Lung (tissue), 12 donors: ENCODE results near the gene OSTF1. TPM values are rescaled to one million over a fixed set of nuclear protein-coding genes. Genes with fewer than 3 reads are reported as not detected.

ENCODE experiments used
- ATAC-seq: fragments of 200-7000 bp; cut with Tn5 transposase; one replicate; pipeline ENCODE4 v1.9.1; 2020; ENCODE audit warnings: moderate number of reproducible peaks; ENCODE audit not compliant: insufficient read depth, low FRiP score
- DNase-seq, 3 donors: peaks; one replicate each; pipeline ENCODE4 v3.0.0-alpha.2; 2013 to 2017
- H3K27ac ChIP-seq, 2 donors: one replicate each; pipeline ENCODE4 v1.5.1; 2013; ENCODE audit warnings: mild to moderate bottlenecking in 2 of 2, moderate library complexity in 2 of 2, control low read depth in 1 of 2, inconsistent platforms in 1 of 2, low read depth in 1 of 2, low read length in 1 of 2
- H3K27me3 ChIP-seq, 3 donors: one replicate each; pipeline ENCODE4 v1.5.1; 2013; ENCODE audit warnings: low read length in 2 of 3; ENCODE audit not compliant: control insufficient read depth in 3 of 3, insufficient read depth in 3 of 3
- H3K36me3 ChIP-seq, 4 donors: one replicate each; pipeline ENCODE4 v1.5.1; 2013; ENCODE audit warnings: low read length in 4 of 4, mild to moderate bottlenecking in 1 of 4, moderate library complexity in 1 of 4; ENCODE audit not compliant: control insufficient read depth in 4 of 4, insufficient read depth in 4 of 4
- H3K4me1 ChIP-seq, 5 donors: one replicate each; pipeline ENCODE4 v1.5.1; 2013; ENCODE audit warnings: low read length in 5 of 5, mild to moderate bottlenecking in 2 of 5, moderate library complexity in 1 of 5; ENCODE audit not compliant: control insufficient read depth in 5 of 5, insufficient read depth in 5 of 5
- H3K4me3 ChIP-seq: one replicate; pipeline ENCODE4 v1.5.1; 2013; ENCODE audit warnings: mild to moderate bottlenecking, control low read depth, moderate library complexity
- H3K9ac ChIP-seq, 2 donors: one replicate each; pipeline ENCODE4 v1.5.1; 2013; ENCODE audit warnings: low read length in 2 of 2, control low read depth in 1 of 2; ENCODE audit not compliant: insufficient read depth in 1 of 2
- H3K9me3 ChIP-seq, 4 donors: one replicate each; pipeline ENCODE4 v1.5.1; 2013; ENCODE audit warnings: low read length in 3 of 4, mild to moderate bottlenecking in 1 of 4, moderate library complexity in 1 of 4; ENCODE audit not compliant: control insufficient read depth in 4 of 4, insufficient read depth in 3 of 4
- CTCF ChIP-seq: IDR thresholded peaks from 2 replicates; pipeline ENCODE4 v1.5.1; 2012; ENCODE audit warnings: mild to moderate bottlenecking; ENCODE audit errors: control extremely low read depth, extremely low read depth
- WGBS, 2 donors: extraction: QIAGEN DNeasy Blood & Tissue Kit; methylation state at CpG; one replicate each; pipeline ENCODE4 v1.1.7; 2013; 5-methylcytosine and 5-hydroxymethylcytosine counted together
- polyA plus RNA-seq, 2 donors: library from polyadenylated mRNA; stranded (reverse); fragments of 200-250 nt; gene quantifications; one replicate each; pipeline ENCODE4 v1.2.1, GENCODE V29; 2013
- total RNA-seq, 2 donors: library from RNA; depleted of rRNA in 1 of 2; stranded (reverse); fragments of >200 nt in 1 of 2; gene quantifications; one replicate each; pipeline ENCODE4 v1.2.1, GENCODE V29; 2014 to 2021
- donor health status: control.
- donor health status: control.
- donor health status: Bipolar disorder and iron deficiency.
- donor health status: healthy.
- donor health status: DM: yes; HTN: yes; CAD: no.

OSTF1 gene
- total and polyA plus RNA-seq, 4 donors: 50.9 to 91.0 (median 72.0) TPM

DNA sequence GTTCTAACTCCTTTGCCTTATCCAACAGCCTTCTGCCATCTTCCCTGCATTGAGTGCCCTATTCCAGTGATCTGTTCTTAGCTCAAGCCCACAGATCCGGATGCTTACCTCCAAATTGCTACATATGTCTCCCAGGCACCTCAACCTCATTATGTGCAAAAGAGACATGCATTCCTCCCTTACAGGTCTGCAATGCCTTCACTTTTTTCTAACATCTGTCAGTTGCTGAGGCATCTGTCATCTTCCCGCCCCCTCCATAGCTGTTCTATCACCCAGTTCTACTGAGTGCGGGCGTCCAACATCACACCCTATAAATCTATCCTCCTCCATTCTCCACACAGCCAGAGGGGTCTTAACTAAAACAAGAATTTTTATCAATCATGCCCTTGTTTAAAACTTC lies 20.4 kb upstream of the OSTF1 start:
- Histone ChIP-seq H3K4me3 (no peak overlapping the region), H3K27ac (no peak overlapping the region), H3K9ac (no peak overlapping the region), H3K9me3 (no peaks in the 10 kb centered on the region), H3K27me3 (no peaks in the 10 kb centered on the region), H3K36me3 (peaks cover 11 to 23% (median 15%) of the 10 kb centered on the region in 4 donors), H3K4me1 (no peaks in the 10 kb centered on the region)
- no peak for ATAC-seq
- no peak for DNase-seq
- TF ChIP-seq CTCF: no peak
- WGBS, 2 donors: 75 to 94% methylated on average over 4 of the region's 4 CpGs

GRCh38 chr9:75069171-75069570 lies 19.1 kb upstream of the OSTF1 start:
- Histone ChIP-seq H3K27me3 (no peaks in the 10 kb centered on the region), H3K4me3 (no peak overlapping the region), H3K4me1 (no peaks in the 10 kb centered on the region), H3K27ac (no peak overlapping the region), H3K9ac (no peak overlapping the region), H3K36me3 (peaks cover 8 to 23% (median 14%) of the 10 kb centered on the region in 4 donors), H3K9me3 (no peaks in the 10 kb centered on the region)
- WGBS, 2 donors: 48 to 71% methylated on average over 2 of the region's 2 CpGs
- DNase-seq: no peak
- no peak for ATAC-seq
- no peak for TF ChIP-seq CTCF

DNA sequence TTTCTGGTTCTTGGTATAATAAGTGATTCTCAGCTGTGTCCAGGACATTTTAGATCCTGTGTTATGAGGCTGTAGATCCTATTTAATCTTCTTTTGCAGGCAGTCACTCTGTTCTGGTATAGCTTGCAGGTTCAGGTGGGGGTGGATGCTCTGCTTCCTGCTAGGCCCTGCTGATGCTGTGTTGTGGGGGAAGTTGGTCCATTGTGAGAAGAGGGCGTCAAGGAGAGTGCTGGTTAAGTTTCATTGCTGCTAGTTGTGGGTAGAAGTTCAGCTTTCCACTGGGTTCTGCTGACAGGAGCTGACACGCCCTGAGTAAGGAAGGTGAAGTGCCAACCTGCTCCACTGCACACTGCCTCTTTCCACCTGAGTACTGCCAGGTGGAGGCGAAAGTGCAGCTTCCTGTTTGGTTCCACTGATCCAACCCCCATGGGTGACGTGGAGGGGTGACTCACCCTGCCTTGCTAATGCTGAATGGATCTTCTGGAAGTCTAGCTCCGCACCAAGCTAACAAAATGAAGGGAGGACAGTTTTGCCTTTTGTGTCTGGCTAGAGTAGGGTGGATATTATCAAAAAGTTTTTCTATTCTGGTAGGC lies 16.7 kb upstream of the OSTF1 start:
- Histone ChIP-seq H3K9ac (no peak overlapping the region), H3K36me3 (peaks cover 5 to 27% (median 12%) of the 10 kb centered on the region in 4 donors), H3K27me3 (no peaks in the 10 kb centered on the region), H3K9me3 (no peaks in the 10 kb centered on the region), H3K27ac (peak overlapping the region in 1 of 2 donors; percentile 3), H3K4me1 (no peaks in the 10 kb centered on the region), H3K4me3 (no peak overlapping the region)
- 73 to 85% methylated on average over 5 of the region's 5 CpGs for WGBS, 2 donors
- DNase-seq (no peak), ATAC-seq (peak; percentile 83)
- TF ChIP-seq CTCF: no peak

GRCh38 chr9:75072895-75073294 lies 15.4 kb upstream of the OSTF1 start:
- WGBS, 2 donors: 97 to 99% methylated on average over 4 of the region's 4 CpGs
- no peaks in the 10 kb centered on the region for H3K4me1 ChIP-seq
- no peak overlapping the region for H3K4me3 ChIP-seq
- H3K9ac ChIP-seq: no peak overlapping the region
- no peak overlapping the region for H3K27ac ChIP-seq
- no peak for TF ChIP-seq CTCF
- no peaks in the 10 kb centered on the region for H3K9me3 ChIP-seq
- no peak for DNase-seq
- no peak for ATAC-seq
- H3K27me3 ChIP-seq: no peaks in the 10 kb centered on the region
- H3K36me3 ChIP-seq: peaks cover 5 to 21% (median 9%) of the 10 kb centered on the region in 4 donors
